ENCODE data around the gene UIMC1. TPM values are rescaled to one million over a fixed set of nuclear protein-coding genes. Genes with fewer than 3 reads are reported as not detected.

The UIMC1 gene
- total RNA-seq, 2 donors from 2014 or later, result 19.1 to 27.2 TPM

DNA sequence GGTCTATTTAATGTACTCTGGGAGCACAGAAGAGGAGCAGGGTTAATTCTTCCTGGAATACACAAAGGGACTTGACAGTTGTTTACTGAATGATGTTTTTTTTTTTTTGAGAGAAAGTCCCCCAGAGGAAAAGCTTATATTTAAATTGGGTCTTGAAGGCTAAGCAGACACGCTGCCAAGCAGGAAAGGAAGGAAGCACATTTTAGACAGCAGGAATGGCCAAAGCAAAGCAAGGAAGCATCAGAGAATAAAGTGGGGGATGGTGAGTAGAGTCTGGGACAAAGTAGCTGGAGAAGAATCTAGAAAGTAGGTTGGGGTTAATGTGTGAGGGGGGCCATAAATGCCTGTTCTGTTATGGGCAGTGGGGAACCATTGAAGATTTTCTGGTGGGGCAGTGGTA is 37.4 kb upstream of the UIMC1 start:
- TF ChIP-seq POLR2A (IDR thresholded peaks at IDR 0.05), result no peak
- TF ChIP-seq, protein P1, sequence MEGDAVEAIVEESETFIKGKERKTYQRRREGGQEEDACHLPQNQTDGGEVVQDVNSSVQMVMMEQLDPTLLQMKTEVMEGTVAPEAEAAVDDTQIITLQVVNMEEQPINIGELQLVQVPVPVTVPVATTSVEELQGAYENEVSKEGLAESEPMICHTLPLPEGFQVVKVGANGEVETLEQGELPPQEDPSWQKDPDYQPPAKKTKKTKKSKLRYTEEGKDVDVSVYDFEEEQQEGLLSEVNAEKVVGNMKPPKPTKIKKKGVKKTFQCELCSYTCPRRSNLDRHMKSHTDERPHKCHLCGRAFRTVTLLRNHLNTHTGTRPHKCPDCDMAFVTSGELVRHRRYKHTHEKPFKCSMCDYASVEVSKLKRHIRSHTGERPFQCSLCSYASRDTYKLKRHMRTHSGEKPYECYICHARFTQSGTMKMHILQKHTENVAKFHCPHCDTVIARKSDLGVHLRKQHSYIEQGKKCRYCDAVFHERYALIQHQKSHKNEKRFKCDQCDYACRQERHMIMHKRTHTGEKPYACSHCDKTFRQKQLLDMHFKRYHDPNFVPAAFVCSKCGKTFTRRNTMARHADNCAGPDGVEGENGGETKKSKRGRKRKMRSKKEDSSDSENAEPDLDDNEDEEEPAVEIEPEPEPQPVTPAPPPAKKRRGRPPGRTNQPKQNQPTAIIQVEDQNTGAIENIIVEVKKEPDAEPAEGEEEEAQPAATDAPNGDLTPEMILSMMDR (IDR thresholded peaks at IDR 0.05), result no peak
- H3K27ac ChIP-seq, result no peak overlapping the region
- no peaks in the 10 kb centered on the region for H3K36me3 ChIP-seq (replicated peaks in 1 of 2; ENCODE audit: insufficient read depth in 1 of 2, low read depth in 2 of 2)
- H3K27me3 ChIP-seq, result no peaks in the 10 kb centered on the region
- no peaks in the 10 kb centered on the region for H3K9me3 ChIP-seq
- peaks cover 7% of the 10 kb centered on the region for H3K4me1 ChIP-seq
- ATAC-seq, result no peak
- H3K4me3 ChIP-seq, result no peak overlapping the region
- DNase-seq, result no peak
- WGBS, 2 donors, result 72 to 76% methylated on average over 1 of the region's 1 CpG
- intact Hi-C loops (cut with DNase I), result no loop called here

DNA sequence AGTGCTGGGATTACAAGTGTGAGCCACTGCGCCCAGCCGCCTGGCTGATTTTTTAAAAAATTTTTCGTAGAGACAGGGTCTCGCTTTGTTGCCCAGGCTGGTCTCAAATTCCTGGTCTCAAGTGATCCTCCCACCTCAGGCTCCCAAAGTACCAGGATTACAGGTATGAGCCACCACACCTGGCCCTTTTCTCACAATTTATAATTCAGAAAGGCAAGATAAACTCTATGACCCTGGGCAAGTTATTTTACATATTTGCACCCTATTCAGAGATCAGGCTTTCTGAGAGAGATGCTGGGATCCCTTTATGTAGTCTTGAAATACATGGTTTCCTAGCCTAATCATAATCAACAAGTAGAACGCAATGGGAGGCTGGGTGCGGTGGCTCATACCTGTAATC is 36.5 kb upstream of the UIMC1 start:
- no peaks in the 10 kb centered on the region for H3K27me3 ChIP-seq
- ATAC-seq (no peak), DNase-seq (peak in 2 of 4 donors; percentile 19 to 27)
- no peaks in the 10 kb centered on the region for H3K9me3 ChIP-seq
- intact Hi-C loops (cut with DNase I), result no loop called here
- no peak overlapping the region for H3K4me3 ChIP-seq
- H3K27ac ChIP-seq, result peak overlapping the region in 1 of 4 donors; percentile 31
- peaks cover 7% of the 10 kb centered on the region for H3K4me1 ChIP-seq
- no peaks in the 10 kb centered on the region for H3K36me3 ChIP-seq (replicated peaks in 1 of 2; ENCODE audit: insufficient read depth in 1 of 2, low read depth in 2 of 2)
- no peak for TF ChIP-seq POLR2A (IDR thresholded peaks at IDR 0.05)
- TF ChIP-seq, protein P1 (IDR thresholded peaks at IDR 0.05), result no peak
- 82 to 92% methylated on average over 6 of the region's 6 CpGs for WGBS, 2 donors

DNA sequence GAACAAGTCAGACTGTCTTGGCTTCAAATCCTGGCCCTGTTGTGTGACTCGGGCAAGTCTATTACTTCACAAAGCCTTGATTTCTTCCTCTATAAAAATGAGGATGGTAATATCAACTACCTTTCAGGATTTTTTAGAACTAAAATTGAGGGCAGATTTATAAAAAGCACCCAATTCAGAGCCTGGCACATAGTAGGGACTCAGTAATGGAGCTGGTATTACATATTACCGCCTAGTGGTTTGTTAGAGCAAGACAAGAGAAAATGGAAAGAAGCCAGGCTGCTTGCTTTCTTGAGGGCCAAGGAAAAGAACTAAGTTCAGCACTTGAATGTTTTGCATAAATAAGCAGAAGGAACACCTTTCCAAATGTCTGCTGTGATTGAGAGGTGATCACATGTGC is 35.4 kb upstream of the UIMC1 start:
- WGBS, 2 donors, result 96 to 100% methylated on average over 2 of the region's 2 CpGs
- H3K27ac ChIP-seq, result no peak overlapping the region
- peaks cover 7% of the 10 kb centered on the region for H3K4me1 ChIP-seq
- H3K27me3 ChIP-seq, result no peaks in the 10 kb centered on the region
- DNase-seq (no peak), ATAC-seq (no peak)
- intact Hi-C loops (cut with DNase I), result no loop called here
- TF ChIP-seq, protein P1 (IDR thresholded peaks at IDR 0.05), result no peak
- TF ChIP-seq POLR2A (IDR thresholded peaks at IDR 0.05), result no peak
- H3K4me3 ChIP-seq, result no peak overlapping the region
- H3K36me3 ChIP-seq (replicated peaks in 1 of 2; ENCODE audit: insufficient read depth in 1 of 2, low read depth in 2 of 2), result no peaks in the 10 kb centered on the region
- H3K9me3 ChIP-seq, result no peaks in the 10 kb centered on the region

DNA sequence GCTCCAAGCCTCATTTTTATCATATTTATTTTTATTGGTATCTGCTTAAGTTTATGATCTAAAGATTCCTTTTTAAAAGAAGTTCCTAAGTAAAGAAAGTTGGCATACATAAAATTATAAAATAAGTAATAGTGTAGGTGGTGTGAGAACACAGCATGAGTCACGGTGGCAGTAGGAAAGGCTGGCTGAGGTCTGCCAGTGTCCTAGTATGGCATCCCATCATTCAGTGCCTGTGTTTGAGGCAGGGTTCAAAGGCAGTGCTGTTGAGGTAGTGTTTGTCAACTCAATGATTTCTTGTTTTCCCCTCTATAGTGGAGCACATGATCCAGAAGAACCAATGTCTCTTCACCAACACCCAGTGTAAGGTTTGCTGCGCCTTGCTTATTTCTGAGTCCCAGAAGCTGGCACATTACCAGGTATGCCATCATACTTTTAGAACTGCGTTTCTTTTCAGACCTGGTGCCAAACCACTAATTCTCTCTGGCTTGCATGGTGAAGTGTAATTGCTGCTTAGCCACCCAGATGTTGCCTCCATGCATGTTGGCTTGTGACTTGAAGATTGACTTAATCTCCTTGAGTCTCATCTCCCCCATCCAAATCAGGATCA is 34.3 kb upstream of the UIMC1 start:
- no peaks in the 10 kb centered on the region for H3K36me3 ChIP-seq (replicated peaks in 1 of 2; ENCODE audit: insufficient read depth in 1 of 2, low read depth in 2 of 2)
- DNase-seq (no peak), ATAC-seq (no peak)
- H3K9me3 ChIP-seq, result no peaks in the 10 kb centered on the region
- no peak overlapping the region for H3K4me3 ChIP-seq
- H3K4me1 ChIP-seq, result peaks cover 7% of the 10 kb centered on the region
- H3K27me3 ChIP-seq, result no peaks in the 10 kb centered on the region
- no peak overlapping the region for H3K27ac ChIP-seq
- TF ChIP-seq, protein P1 (IDR thresholded peaks at IDR 0.05), result no peak
- no peak for TF ChIP-seq POLR2A (IDR thresholded peaks at IDR 0.05)
- 81 to 88% methylated on average over 3 of the region's 3 CpGs for WGBS, 2 donors
- intact Hi-C loops (cut with DNase I), result no loop called here

DNA sequence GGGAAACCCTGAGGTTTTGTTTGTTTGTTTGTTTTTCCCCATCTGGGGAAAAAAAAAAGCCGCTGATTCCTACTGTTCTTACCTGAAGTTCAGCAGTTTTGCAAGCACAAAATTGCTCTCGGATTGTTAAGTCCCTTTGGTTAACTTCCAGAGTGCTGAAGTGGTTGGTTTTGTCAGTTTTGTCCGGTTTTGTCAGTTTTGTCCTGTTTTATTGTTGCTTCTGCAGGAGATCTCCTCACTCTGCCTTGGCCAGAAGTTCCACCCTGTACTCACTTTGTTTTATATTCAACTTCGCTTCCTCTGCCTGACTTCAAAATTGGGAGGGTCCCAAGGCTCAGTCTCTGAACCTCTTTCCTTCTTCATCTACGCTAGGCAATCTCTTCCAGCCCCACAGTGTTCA is 30.3 kb upstream of the UIMC1 start:
- no peaks in the 10 kb centered on the region for H3K9me3 ChIP-seq
- no peaks in the 10 kb centered on the region for H3K4me1 ChIP-seq
- 97% methylated on average over 5 of the region's 5 CpGs for WGBS, 2 donors
- no peaks in the 10 kb centered on the region for H3K36me3 ChIP-seq (replicated peaks in 1 of 2; ENCODE audit: insufficient read depth in 1 of 2, low read depth in 2 of 2)
- DNase-seq (no peak), ATAC-seq (no peak)
- H3K27me3 ChIP-seq, result no peaks in the 10 kb centered on the region
- intact Hi-C loops (cut with DNase I), result no loop called here
- no peak overlapping the region for H3K27ac ChIP-seq
- H3K4me3 ChIP-seq, result no peak overlapping the region
- no peak for TF ChIP-seq POLR2A (IDR thresholded peaks at IDR 0.05)
- TF ChIP-seq, protein P1 (IDR thresholded peaks at IDR 0.05), result no peak
